Fibroblast of villous mesenchyme (primary cell): ENCODE measurements around the gene SPPL3. TPM values are rescaled to one million over a fixed set of nuclear protein-coding genes. Genes with fewer than 3 reads are reported as not detected.
"Not testable (repeated sequence)": the region's sequence is repeated elsewhere in the genome, so short reads cannot be mapped to it uniquely, and the experiment has no call there.

Experiments used
- DNase-seq: peaks from one replicate; pipeline ENCODE4 v3.0.0-alpha.2; 2010; ENCODE audit warnings: low read depth
- H3K4me3 ChIP-seq: 2 replicates; pipeline ENCODE4 v1.5.1; 2011; ENCODE audit warnings: low read depth, mild to moderate bottlenecking, low read length
- total RNA-seq: library from RNA; depleted of rRNA; stranded (reverse); fragments of >200 nt; gene quantifications from 2 replicates; pipeline ENCODE4 v1.2.3, GENCODE V29; 2012
- TF ChIP-seq, protein P1 (sequence below): IDR thresholded peaks from 2 replicates; pipeline ENCODE4 v1.5.1; 2012; ENCODE audit warnings: low read depth, mild to moderate bottlenecking, low read length; ENCODE audit not compliant: insufficient read depth

SPPL3 gene
- total RNA-seq, 1 donor = 9.5 TPM

DNA sequence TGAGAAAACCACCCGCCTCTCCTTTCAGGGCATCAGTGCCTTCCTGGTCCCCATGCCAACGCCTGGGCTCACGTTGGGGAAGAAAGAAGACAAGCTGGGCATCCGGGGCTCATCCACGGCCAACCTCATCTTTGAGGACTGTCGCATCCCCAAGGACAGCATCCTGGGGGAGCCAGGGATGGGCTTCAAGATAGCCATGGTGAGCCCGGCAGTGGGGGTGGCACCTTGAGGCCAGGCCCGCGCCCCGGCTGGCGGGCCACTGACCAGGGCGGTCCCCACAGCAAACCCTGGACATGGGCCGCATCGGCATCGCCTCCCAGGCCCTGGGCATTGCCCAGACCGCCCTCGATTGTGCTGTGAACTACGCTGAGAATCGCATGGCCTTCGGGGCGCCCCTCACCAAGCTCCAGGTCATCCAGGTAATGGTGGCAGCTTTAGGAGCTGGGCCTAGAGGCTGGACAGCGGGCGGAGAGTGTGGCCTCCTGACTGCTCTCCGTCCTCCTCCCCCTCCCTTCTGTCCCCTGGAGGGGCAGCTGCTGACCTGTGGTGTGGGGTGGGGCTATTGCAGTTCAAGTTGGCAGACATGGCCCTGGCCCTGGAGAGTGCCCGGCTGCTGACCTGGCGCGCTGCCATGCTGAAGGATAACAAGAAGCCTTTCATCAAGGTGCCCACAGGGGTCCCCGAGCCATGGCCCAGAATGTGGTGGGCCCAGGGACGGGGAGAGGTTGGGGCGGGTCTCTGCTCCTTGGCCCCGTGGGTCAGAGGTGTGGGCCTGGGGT lies 165.7 kb downstream of the SPPL3 start:
- H3K4me3 ChIP-seq = no peak overlapping the region

GRCh38 chr12:120737557-120738251 lies 166.5 kb downstream of the SPPL3 start:
- H3K4me3 ChIP-seq = no peak overlapping the region
- TF ChIP-seq, protein P1, sequence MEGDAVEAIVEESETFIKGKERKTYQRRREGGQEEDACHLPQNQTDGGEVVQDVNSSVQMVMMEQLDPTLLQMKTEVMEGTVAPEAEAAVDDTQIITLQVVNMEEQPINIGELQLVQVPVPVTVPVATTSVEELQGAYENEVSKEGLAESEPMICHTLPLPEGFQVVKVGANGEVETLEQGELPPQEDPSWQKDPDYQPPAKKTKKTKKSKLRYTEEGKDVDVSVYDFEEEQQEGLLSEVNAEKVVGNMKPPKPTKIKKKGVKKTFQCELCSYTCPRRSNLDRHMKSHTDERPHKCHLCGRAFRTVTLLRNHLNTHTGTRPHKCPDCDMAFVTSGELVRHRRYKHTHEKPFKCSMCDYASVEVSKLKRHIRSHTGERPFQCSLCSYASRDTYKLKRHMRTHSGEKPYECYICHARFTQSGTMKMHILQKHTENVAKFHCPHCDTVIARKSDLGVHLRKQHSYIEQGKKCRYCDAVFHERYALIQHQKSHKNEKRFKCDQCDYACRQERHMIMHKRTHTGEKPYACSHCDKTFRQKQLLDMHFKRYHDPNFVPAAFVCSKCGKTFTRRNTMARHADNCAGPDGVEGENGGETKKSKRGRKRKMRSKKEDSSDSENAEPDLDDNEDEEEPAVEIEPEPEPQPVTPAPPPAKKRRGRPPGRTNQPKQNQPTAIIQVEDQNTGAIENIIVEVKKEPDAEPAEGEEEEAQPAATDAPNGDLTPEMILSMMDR = peak; percentile 39
- no peak for DNase-seq

More for the DNA sequence above, 165.7 kb downstream of the SPPL3 start:
- TF ChIP-seq, protein P1 = no peak
- no peak for DNase-seq

DNA sequence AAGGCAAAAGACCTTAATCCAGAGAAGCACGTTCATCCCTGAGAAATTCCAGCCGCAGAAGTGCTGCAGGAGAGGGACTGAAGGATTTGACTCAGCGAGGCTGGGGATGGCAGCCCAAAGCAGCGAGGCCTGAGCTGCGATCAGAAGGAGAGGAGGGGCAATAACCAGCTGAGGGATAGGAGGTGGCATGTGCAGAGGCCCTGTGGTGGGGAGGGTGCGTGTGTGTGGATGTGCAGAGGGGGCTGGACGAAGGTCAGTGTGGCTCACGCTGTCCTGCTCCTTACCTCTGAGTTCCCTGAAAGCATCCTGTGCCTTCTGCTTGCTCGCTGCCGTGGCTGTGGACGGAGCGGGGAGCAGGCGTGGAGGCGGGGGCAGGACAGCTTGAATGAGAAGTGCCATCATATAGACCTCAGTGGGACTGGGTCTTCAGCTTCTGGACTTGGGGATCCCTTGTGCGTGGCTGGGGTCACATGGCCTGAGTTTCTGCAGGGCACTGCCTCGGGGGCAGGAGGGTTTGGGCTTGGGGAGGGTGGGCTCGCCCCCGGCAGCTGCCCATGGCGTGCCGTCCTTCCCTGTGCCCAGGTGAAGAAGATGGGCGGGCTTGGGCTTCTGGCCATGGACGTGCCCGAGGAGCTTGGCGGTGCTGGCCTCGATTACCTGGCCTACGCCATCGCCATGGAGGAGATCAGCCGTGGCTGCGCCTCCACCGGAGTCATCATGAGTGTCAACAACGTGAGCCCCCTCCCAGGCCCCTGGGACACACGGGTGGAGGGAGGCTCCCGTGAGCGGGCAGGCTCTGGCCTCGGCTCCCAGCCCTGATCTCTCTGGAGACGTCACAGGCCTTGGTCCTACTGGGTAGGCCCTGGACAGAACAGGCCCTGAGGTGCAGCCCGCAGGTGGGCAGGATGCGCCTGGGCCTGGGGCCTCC lies 167.5 kb downstream of the SPPL3 start:
- H3K4me3 ChIP-seq = no peak overlapping the region
- TF ChIP-seq, protein P1 = no peak
- no peak for DNase-seq

DNA sequence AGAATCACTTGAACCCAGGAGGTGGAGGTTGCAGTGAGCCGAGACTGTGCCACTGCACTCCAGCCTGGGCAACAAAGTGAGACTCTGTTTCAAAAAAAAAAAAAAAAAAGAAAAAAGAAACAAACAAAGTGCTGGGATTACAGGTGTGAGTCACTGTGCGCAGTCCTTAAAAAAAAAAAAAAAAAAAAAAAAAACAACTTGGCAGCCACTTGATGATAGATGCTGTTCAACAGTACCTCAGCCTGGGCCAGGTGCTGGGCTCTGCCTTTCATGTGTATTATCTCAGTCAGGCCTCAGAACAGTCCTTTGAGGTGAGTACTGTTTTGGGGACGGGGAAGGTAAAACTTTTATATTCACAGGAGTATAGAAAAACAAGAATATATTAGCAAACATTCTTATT lies 169.0 kb downstream of the SPPL3 start:
- DNase-seq = no peak
- H3K4me3 ChIP-seq = no peak overlapping the region
- TF ChIP-seq, protein P1 = no peak

GRCh38 chr12:120734210-120734609 lies 169.9 kb downstream of the SPPL3 start:
- no peak overlapping the region for H3K4me3 ChIP-seq
- TF ChIP-seq, protein P1 = no peak
- no peak for DNase-seq

DNA sequence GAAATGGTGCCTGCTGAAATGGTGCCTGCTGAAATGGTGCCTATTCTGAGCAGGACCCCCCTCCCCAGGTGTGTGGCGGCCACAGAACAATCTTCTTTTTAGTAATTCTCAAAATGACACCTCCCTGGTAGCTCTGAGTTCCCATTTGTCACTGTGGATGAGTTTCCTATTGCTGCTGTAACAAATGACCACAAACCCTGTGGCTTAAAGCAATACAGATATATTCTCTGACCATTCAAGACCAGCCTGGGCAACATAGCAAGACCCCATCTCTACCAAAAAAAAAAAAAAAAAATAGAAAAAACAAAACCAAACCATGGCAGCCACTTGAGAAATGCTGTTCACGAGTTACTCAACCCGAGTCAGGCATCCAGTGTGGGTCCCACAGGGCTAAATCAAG lies 170.6 kb downstream of the SPPL3 start:
- no peak for DNase-seq
- no peak overlapping the region for H3K4me3 ChIP-seq
- TF ChIP-seq, protein P1 = no peak

DNA sequence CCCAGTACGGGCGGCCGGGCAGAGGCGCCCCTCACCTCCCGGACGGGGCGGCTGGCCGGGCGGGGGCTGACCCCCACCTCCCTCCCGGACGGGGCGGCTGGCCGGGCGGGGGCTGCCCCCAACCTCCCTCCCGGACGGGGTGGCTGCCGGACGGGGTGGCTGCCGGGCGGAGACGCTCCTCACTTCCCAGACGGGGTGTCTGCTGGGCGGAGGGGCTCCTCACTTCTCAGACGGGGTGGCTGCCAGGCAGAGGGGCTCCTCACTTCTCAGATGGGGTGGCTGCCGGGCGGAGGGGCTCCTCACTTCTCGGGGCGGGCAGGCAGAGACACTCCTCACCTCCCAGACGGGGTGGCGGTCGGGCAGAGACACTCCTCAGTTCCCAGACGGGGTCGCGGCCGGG lies 172.0 kb downstream of the SPPL3 start:
- not testable (repeated sequence) for H3K4me3 ChIP-seq, DNase-seq
